Fibroblast of peridontal ligament (primary cell): ENCODE measurements around the gene GNAZ.

Source experiments
- DNase-seq: peaks from one replicate; pipeline ENCODE4 v3.0.0-alpha.2; 2010; ENCODE audit errors: extremely low read depth

Gene GNAZ

GRCh38 chr22:23155143-23155542 is 84.8 kb downstream of the GNAZ start:
- DNase-seq = no peak

GRCh38 chr22:23155831-23156230 is 85.5 kb downstream of the GNAZ start:
- no peak for DNase-seq

GRCh38 chr22:23156286-23156685 is 86.0 kb downstream of the GNAZ start:
- no peak for DNase-seq

GRCh38 chr22:23157560-23158515 is 87.5 kb downstream of the GNAZ start:
- DNase-seq = no peak

GRCh38 chr22:23158516-23159290 is 88.4 kb downstream of the GNAZ start:
- no peak for DNase-seq

GRCh38 chr22:23159291-23159630 is 88.9 kb downstream of the GNAZ start:
- no peak for DNase-seq

GRCh38 chr22:23161029-23161428 is 90.7 kb downstream of the GNAZ start:
- no peak for DNase-seq

- DNase-seq = no peak
Observed at GRCh38 chr22:23161574-23161973, 91.3 kb downstream of the GNAZ start.

- DNase-seq = no peak
Observed at GRCh38 chr22:23163665-23164064, 93.3 kb downstream of the GNAZ start.

GRCh38 chr22:23164091-23164490 is 93.8 kb downstream of the GNAZ start:
- DNase-seq = no peak

GRCh38 chr22:23166042-23166831 is 95.9 kb downstream of the GNAZ start:
- DNase-seq = no peak

GRCh38 chr22:23166841-23167616 is 96.7 kb downstream of the GNAZ start:
- DNase-seq = no peak

- no peak for DNase-seq
Observed at GRCh38 chr22:23168391-23169042, 98.2 kb downstream of the GNAZ start.

GRCh38 chr22:23169043-23169406 is 98.7 kb downstream of the GNAZ start:
- no peak for DNase-seq
